8988T (cell line): ENCODE data around the gene PIGX.

Source experiments
- DNase-seq: peaks from one replicate; pipeline ENCODE4 v3.0.0; 2011

The PIGX gene

GRCh38 chr3:196763179-196763578 lies 51.0 kb downstream of the PIGX start:
- DNase-seq = no peak

- no peak for DNase-seq
Measured at GRCh38 chr3:196765454-196765853, 53.3 kb downstream of the PIGX start.

- DNase-seq = no peak
Measured at GRCh38 chr3:196771067-196771466, 58.9 kb downstream of the PIGX start.

- DNase-seq = no peak
Measured at GRCh38 chr3:196772102-196772501, 59.9 kb downstream of the PIGX start.

- no peak for DNase-seq
Measured at GRCh38 chr3:196772897-196773296, 60.7 kb downstream of the PIGX start.

- no peak for DNase-seq
Measured at GRCh38 chr3:196774191-196774820, 62.1 kb downstream of the PIGX start.

GRCh38 chr3:196774848-196775422 lies 62.8 kb downstream of the PIGX start:
- DNase-seq = no peak

- no peak for DNase-seq
Measured at GRCh38 chr3:196775938-196776337, 63.8 kb downstream of the PIGX start.

- no peak for DNase-seq
Measured at GRCh38 chr3:196777836-196778235, 65.7 kb downstream of the PIGX start.

- DNase-seq = no peak
Measured at GRCh38 chr3:196778755-196779154, 66.6 kb downstream of the PIGX start.

- no peak for DNase-seq
Measured at GRCh38 chr3:196782511-196782910, 70.3 kb downstream of the PIGX start.
